ENCODE data around the gene ASB7.

Gene ASB7

GRCh38 chr15:100638177-100638730 is 35.9 kb downstream of the ASB7 start (continued):
- TF ChIP-seq ZNF274 (IDR thresholded peaks at IDR 0.05; ENCODE audit: low read length) (no peak), ZNF274 (tag by site-specific recombination; IDR thresholded peaks at IDR 0.05; ENCODE audit: borderline replicate concordance) (no peak), ZFP69B (tag by site-specific recombination; IDR thresholded peaks at IDR 0.05) (no peak)

DNA sequence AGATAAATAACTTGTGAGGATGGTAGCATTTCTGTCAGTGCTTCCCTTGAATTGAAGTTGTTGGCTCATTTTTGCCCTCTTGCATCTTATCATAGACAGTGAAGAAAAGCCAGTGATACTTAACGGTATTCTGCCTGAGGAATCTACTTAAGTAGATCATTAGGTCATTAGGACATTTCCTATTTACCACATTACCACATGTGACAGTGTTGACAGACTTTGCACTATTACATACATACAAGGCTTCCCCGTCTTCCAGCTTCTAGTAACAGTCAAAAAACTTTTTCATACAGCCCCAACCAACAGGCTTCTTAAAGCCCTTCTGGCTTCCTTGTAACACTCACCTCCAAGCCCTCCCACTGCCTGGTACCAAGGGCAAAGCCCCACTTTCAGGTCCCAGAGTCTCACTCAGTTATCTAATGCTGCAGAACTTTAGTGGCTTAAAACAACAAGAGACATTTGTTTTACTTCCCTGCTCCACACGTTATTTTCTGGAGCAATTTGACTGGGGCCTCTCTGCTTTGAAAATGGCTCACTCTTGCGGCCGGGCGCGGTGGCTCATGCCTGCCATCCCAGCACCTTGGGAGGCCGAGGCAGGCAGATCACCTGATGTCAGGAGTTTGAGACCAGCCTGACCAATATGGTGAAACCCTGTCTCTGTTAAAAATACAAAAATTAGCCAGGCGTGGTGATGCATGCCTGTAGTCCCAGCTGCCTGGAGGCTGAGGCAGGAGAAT is 40.0 kb downstream of the ASB7 start:
- POLR2A ChIA-PET, result no interaction called here
- no peak overlapping the region for H3K4me3 ChIP-seq (ENCODE audit: low read depth, low read length)
- no peaks in the 10 kb centered on the region for H3K9me3 ChIP-seq (ENCODE audit: control insufficient read depth, insufficient read depth, low read depth, low read length)
- no peak overlapping the region for H3K27ac ChIP-seq (ENCODE audit: extremely low read depth, low read depth, low read length)
- TF ChIP-seq ZFP69B (tag by site-specific recombination; IDR thresholded peaks at IDR 0.05), result no peak
- no peak for TF ChIP-seq ZNF184 (tag by site-specific recombination; IDR thresholded peaks at IDR 0.05)
- no peak for TF ChIP-seq ZNF155 (tag by site-specific recombination; IDR thresholded peaks at IDR 0.05)
- no peak for TF ChIP-seq ZBTB8A (tag by site-specific recombination; IDR thresholded peaks at IDR 0.05)
- TF ChIP-seq ZNF558 (tag by site-specific recombination; IDR thresholded peaks at IDR 0.05), result no peak
- no peak for TF ChIP-seq PRDM1 (tag by site-specific recombination; IDR thresholded peaks at IDR 0.05)
- no peak for TF ChIP-seq FEZF1 (tag by site-specific recombination; IDR thresholded peaks at IDR 0.05)
- no peak for TF ChIP-seq ZNF202 (tag by site-specific recombination; IDR thresholded peaks at IDR 0.05; ENCODE audit: borderline replicate concordance)
- no peak for TF ChIP-seq HOXD13 (CRISPR knock-in tag; IDR thresholded peaks at IDR 0.05; ENCODE audit: borderline replicate concordance)
- no peak for TF ChIP-seq ZNF157 (tag by site-specific recombination; IDR thresholded peaks at IDR 0.05)
- TF ChIP-seq, protein P1, sequence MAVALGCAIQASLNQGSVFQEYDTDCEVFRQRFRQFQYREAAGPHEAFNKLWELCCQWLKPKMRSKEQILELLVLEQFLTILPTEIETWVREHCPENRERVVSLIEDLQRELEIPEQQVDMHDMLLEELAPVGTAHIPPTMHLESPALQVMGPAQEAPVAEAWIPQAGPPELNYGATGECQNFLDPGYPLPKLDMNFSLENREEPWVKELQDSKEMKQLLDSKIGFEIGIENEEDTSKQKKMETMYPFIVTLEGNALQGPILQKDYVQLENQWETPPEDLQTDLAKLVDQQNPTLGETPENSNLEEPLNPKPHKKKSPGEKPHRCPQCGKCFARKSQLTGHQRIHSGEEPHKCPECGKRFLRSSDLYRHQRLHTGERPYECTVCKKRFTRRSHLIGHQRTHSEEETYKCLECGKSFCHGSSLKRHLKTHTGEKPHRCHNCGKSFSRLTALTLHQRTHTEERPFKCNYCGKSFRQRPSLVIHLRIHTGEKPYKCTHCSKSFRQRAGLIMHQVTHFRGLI (tag by site-specific recombination; IDR thresholded peaks at IDR 0.05), result no peak
- TF ChIP-seq ZNF548 (tag by site-specific recombination; IDR thresholded peaks at IDR 0.05), result no peak
- no peak for TF ChIP-seq IKZF3 (tag by site-specific recombination; IDR thresholded peaks at IDR 0.05)
- TF ChIP-seq ZIC2 (tag by site-specific recombination; IDR thresholded peaks at IDR 0.05), result no peak
- TF ChIP-seq ZNF248 (tag by site-specific recombination; IDR thresholded peaks at IDR 0.05), result no peak
- TF ChIP-seq ZNF223 (tag by site-specific recombination; IDR thresholded peaks at IDR 0.05), result no peak
- TF ChIP-seq ZNF830 (tag by site-specific recombination; IDR thresholded peaks at IDR 0.05; ENCODE audit: low read depth), result no peak
- TF ChIP-seq ZNF529 (tag by site-specific recombination; IDR thresholded peaks at IDR 0.05; ENCODE audit: insufficient replicate concordance), result no peak
- no peak for TF ChIP-seq ZNF350 (tag by site-specific recombination; IDR thresholded peaks at IDR 0.05)
- no peak for TF ChIP-seq OVOL3 (tag by site-specific recombination; IDR thresholded peaks at IDR 0.05)
- H3K36me3 ChIP-seq (ENCODE audit: control insufficient read depth in 2 of 2, insufficient read depth in 1 of 2, low read length in 2 of 2), result no peaks in the 10 kb centered on the region
- CTCF ChIA-PET, result no interaction called here
- no peaks in the 10 kb centered on the region for H3K4me1 ChIP-seq (ENCODE audit: control insufficient read depth, insufficient read depth, low read length)

DNA sequence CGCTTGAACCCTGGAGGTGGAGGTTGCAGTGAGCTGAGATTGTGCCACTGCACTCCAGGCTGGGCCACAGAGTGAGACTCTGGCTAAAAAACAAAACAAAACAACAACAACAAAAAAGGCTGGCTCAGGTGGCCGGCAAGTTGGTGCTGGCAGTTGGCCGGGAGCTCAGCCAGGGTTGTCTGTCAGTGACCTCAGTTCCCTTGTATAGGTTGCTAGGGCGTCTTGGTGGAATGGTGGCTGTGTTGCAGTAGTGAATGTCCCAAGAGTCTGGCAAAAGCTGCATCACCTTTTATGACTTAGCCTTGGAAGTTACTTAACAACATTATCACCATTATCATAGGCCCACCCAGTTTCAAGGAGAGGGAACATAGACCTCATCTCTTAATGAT is 40.6 kb downstream of the ASB7 start:
- H3K4me3 ChIP-seq (ENCODE audit: low read depth, low read length), result no peak overlapping the region
- no peak overlapping the region for H3K27ac ChIP-seq (ENCODE audit: extremely low read depth, low read depth, low read length)
- H3K4me1 ChIP-seq (ENCODE audit: control insufficient read depth, insufficient read depth, low read length), result no peaks in the 10 kb centered on the region
- no peaks in the 10 kb centered on the region for H3K9me3 ChIP-seq (ENCODE audit: control insufficient read depth, insufficient read depth, low read depth, low read length)
- no peaks in the 10 kb centered on the region for H3K36me3 ChIP-seq (ENCODE audit: control insufficient read depth in 2 of 2, insufficient read depth in 1 of 2, low read length in 2 of 2)
- ChIA-PET POLR2A (no interaction called here), CTCF (interaction anchor here (0.8 kb wide), 2 partner anchors 11 to 366 kb away, joined by 4 read pairs; no protein-coding TSS in a partner anchor)
- no peak for TF ChIP-seq ZNF792 (tag by site-specific recombination; IDR thresholded peaks at IDR 0.05)
- TF ChIP-seq ZNF621 (tag by site-specific recombination; IDR thresholded peaks at IDR 0.05), result no peak
- TF ChIP-seq SP7 (tag by site-specific recombination; IDR thresholded peaks at IDR 0.05), result no peak
- TF ChIP-seq, protein P2, sequence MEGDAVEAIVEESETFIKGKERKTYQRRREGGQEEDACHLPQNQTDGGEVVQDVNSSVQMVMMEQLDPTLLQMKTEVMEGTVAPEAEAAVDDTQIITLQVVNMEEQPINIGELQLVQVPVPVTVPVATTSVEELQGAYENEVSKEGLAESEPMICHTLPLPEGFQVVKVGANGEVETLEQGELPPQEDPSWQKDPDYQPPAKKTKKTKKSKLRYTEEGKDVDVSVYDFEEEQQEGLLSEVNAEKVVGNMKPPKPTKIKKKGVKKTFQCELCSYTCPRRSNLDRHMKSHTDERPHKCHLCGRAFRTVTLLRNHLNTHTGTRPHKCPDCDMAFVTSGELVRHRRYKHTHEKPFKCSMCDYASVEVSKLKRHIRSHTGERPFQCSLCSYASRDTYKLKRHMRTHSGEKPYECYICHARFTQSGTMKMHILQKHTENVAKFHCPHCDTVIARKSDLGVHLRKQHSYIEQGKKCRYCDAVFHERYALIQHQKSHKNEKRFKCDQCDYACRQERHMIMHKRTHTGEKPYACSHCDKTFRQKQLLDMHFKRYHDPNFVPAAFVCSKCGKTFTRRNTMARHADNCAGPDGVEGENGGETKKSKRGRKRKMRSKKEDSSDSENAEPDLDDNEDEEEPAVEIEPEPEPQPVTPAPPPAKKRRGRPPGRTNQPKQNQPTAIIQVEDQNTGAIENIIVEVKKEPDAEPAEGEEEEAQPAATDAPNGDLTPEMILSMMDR (tag by site-specific recombination; IDR thresholded peaks at IDR 0.05), result no peak
- TF ChIP-seq ZNF433 (tag by site-specific recombination; IDR thresholded peaks at IDR 0.05; ENCODE audit: low read depth), result no peak
- no peak for TF ChIP-seq GLIS1 (tag by site-specific recombination; IDR thresholded peaks at IDR 0.05)
- TF ChIP-seq ZBTB49 (tag by site-specific recombination; IDR thresholded peaks at IDR 0.05; ENCODE audit: low read depth), result no peak
- TF ChIP-seq ZNF473 (tag by site-specific recombination; IDR thresholded peaks at IDR 0.05), result no peak
- TF ChIP-seq MZF1 (tag by site-specific recombination; IDR thresholded peaks at IDR 0.05; ENCODE audit: borderline replicate concordance), result no peak

Data from HEK293 (cell line).